Bronchial epithelial cell (primary cell): ENCODE data around the gene ERP27. TPM values are rescaled to one million over a fixed set of nuclear protein-coding genes. Genes with fewer than 3 reads are reported as not detected.

Experiments used
- DNase-seq: peaks from one replicate; pipeline ENCODE4 v3.0.0-alpha.2; 2010; ENCODE audit warnings: low read depth
- FAIRE-seq: peaks from 2 replicates; lab custom pipeline; 2011; peaks lifted over from hg19 to GRCh38; lab: Jason Lieb, UNC
- H3K27me3 ChIP-seq: 2 replicates; pipeline ENCODE4 v1.5.1; 2011; ENCODE audit warnings: low read length; ENCODE audit not compliant: control insufficient read depth, insufficient read depth
- H3K36me3 ChIP-seq: 2 replicates; pipeline ENCODE4 v1.5.1; 2011; ENCODE audit warnings: low read length; ENCODE audit not compliant: control insufficient read depth, insufficient read depth
- H3K4me3 ChIP-seq: 2 replicates; pipeline ENCODE4 v1.5.1; 2011; ENCODE audit warnings: mild to moderate bottlenecking, low read depth, low read length, control low read depth
- total RNA-seq: library from RNA; depleted of rRNA; stranded (reverse); fragments of >200 nt; gene quantifications from 2 replicates; pipeline ENCODE4 v1.2.1, GENCODE V29; 2014
- TF ChIP-seq, protein P1 (sequence below): IDR thresholded peaks from 2 replicates; pipeline ENCODE4 v1.5.1; 2011; ENCODE audit warnings: mild to moderate bottlenecking, moderate library complexity, low read length, control low read depth, inconsistent platforms; ENCODE audit not compliant: insufficient read depth, severe bottlenecking

Gene ERP27
- total RNA-seq, 1 donor from 2014 or later: not detected

DNA sequence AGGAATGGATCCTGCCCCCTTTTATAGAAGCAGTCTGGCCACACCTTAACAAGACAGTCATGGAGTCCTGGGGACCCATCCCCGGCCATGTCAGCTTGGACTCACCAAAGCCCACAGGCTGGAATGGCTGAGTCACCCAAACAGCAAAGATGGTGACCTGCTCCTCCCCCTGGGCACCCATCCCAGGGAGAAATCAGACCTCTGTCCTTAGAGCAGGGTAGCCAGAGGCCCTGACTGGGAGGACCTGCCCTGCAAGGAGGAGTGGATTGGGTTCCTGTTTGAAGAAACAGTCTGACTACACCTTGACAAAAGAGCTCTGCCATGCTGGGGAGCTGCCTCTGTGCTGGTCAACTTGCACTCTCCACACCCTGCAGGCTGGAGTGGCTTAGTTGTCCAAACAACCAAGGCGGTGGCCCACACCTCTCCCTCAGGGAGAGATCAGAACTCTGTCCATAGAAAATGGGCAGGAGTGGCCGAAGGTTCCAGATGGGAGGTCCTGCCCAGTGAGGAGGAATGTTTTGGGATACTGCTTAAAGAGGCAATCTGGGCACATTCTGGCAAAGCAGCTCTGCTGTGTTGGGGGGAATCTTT, 69.3 kb downstream of the ERP27 start:
- H3K4me3 ChIP-seq: no peak overlapping the region

More for the DNA sequence above, 69.3 kb downstream of the ERP27 start:
- no peaks in the 10 kb centered on the region for H3K36me3 ChIP-seq
- no peaks in the 10 kb centered on the region for H3K27me3 ChIP-seq
- FAIRE-seq (peak; percentile 50), DNase-seq (peak; percentile 36)
- TF ChIP-seq, protein P1, sequence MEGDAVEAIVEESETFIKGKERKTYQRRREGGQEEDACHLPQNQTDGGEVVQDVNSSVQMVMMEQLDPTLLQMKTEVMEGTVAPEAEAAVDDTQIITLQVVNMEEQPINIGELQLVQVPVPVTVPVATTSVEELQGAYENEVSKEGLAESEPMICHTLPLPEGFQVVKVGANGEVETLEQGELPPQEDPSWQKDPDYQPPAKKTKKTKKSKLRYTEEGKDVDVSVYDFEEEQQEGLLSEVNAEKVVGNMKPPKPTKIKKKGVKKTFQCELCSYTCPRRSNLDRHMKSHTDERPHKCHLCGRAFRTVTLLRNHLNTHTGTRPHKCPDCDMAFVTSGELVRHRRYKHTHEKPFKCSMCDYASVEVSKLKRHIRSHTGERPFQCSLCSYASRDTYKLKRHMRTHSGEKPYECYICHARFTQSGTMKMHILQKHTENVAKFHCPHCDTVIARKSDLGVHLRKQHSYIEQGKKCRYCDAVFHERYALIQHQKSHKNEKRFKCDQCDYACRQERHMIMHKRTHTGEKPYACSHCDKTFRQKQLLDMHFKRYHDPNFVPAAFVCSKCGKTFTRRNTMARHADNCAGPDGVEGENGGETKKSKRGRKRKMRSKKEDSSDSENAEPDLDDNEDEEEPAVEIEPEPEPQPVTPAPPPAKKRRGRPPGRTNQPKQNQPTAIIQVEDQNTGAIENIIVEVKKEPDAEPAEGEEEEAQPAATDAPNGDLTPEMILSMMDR: no peak

Other genes starting within 250 kb of the ERP27 start
- gene GUCY2C, start 241.9 kb downstream of the ERP27 start, total RNA-seq: not detected in 2 replicates
- gene WBP11, start 135.1 kb downstream of the ERP27 start, total RNA-seq: 3.7 and 9.2 TPM in 2 replicates
- 1.4 and 2.1 TPM in 2 replicates for gene C12orf60, start 134.9 kb downstream of the ERP27 start, total RNA-seq
- not detected in 2 replicates for gene SMCO3, start 124.4 kb downstream of the ERP27 start, total RNA-seq
- gene ART4, start 95.0 kb downstream of the ERP27 start, total RNA-seq: not detected in 2 replicates
- 0.79 TPM in 1 of 2 replicates, not detected in the other for gene MGP, start 52.7 kb downstream of the ERP27 start, total RNA-seq
- 0.53 and 1.2 TPM in 2 replicates for gene ARHGDIB, start 23.1 kb upstream of the ERP27 start, total RNA-seq
- gene PDE6H, start 34.5 kb upstream of the ERP27 start, total RNA-seq: not detected in 2 replicates